DND-41 (cell line): ENCODE measurements around the gene TSPEAR.

Experiments
- EZH2 ChIP-seq: IDR thresholded peaks from 3 replicates; pipeline ENCODE4 v1.6.1; 2012; ENCODE audit warnings: borderline replicate concordance, low read depth, mild to moderate bottlenecking, moderate library complexity, low read length, inconsistent platforms; ENCODE audit not compliant: severe bottlenecking
- TF ChIP-seq, protein P1 (sequence below): IDR thresholded peaks from 2 replicates; pipeline ENCODE4 v1.5.1; 2012; ENCODE audit warnings: borderline replicate concordance, low read length, moderate library complexity, mild to moderate bottlenecking; ENCODE audit not compliant: poor library complexity, severe bottlenecking; ENCODE audit errors: extremely low read depth

DNA sequence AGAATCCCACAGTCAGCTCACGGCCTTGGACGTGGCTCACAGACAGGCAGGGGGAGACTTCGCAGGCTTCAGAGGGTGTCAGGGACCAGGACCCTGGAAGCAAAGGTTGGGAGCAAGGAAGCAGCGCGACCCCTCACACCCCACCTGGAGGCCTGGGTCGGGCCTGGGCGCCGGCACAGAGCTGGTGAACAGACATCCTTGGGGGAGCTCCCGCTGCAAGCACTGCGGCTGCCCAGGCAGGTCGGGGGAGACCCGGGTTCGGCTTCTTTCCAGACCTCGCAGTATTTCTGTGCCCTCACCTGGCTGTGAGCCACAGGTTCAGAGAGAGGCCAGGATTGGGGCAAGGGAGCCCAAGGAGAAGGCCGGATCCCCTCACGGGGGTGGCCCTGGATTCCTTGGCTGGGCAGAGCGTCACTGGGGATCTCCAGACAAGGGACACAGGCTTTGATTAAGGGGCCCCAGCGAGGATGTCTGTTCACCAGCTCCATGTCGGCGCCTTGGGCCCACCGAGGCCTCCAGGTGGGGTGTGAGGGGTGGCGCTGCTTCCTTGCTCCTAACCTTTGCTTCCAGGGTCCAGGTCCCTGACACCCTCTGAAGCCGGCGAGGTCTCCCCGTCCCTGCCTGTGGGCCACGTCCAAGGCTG lies 37.9 kb upstream of the TSPEAR start:
- TF ChIP-seq, protein P1, sequence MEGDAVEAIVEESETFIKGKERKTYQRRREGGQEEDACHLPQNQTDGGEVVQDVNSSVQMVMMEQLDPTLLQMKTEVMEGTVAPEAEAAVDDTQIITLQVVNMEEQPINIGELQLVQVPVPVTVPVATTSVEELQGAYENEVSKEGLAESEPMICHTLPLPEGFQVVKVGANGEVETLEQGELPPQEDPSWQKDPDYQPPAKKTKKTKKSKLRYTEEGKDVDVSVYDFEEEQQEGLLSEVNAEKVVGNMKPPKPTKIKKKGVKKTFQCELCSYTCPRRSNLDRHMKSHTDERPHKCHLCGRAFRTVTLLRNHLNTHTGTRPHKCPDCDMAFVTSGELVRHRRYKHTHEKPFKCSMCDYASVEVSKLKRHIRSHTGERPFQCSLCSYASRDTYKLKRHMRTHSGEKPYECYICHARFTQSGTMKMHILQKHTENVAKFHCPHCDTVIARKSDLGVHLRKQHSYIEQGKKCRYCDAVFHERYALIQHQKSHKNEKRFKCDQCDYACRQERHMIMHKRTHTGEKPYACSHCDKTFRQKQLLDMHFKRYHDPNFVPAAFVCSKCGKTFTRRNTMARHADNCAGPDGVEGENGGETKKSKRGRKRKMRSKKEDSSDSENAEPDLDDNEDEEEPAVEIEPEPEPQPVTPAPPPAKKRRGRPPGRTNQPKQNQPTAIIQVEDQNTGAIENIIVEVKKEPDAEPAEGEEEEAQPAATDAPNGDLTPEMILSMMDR, result no peak
- no peak for TF ChIP-seq EZH2
